Stimulated activated CD4-positive, alpha-beta T cell treated with anti-CD3 and anti-CD28 coated beads, TNF-alpha, amount 100 ng/mL, for 24 hours (primary cell): ENCODE measurements around the gene OSTC.

Experiments
- DNase-seq, 3 experiments: peaks; one replicate each; pipeline ENCODE4 v3.0.0-alpha.2; 2020; ENCODE audit warnings: low read depth in 3 of 3

Gene OSTC

GRCh38 chr4:108714880-108715279 is 64.5 kb downstream of the OSTC start:
- DNase-seq: no peak

DNA sequence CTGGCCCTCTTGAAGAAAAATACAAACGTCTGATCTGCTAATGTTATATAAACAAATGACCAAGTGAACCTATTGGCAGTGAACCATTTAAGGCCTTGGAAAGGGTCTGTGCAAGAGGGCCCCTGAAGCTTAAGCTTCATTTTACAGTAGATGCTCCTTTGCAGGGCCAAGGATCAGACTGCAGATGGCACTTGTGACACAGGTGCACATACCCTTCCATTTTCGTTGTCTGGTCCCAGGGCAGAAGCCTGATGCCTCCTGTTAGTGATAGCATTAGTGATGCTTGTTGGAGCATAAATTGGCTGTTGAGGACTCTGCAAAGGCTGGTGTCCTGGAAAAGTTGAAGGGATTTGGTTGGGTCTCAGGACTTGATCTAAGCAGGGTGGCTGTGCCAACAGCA is 65.9 kb downstream of the OSTC start:
- no peak for DNase-seq

DNA sequence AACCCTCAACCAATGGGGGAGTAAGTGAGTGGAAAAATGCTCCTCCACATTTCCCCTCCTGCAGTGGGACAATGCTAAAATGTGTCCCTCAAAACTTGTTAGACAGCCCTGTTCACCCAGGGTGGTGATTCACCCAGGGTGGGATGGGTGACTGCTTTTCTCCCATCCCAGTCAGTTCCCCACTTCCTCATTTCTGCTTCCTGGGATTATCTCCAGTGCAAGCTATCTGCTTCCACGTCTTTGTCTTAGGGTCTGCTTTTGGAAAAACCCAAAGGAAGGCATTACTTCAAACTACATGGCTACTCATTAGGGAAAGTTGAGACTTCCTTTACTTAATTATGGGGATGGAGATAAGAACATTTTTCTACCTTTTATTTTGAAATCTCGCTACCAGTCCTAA is 67.0 kb downstream of the OSTC start:
- no peak for DNase-seq
